ENCODE results near the gene F5. TPM values are rescaled to one million over a fixed set of nuclear protein-coding genes. Genes with fewer than 3 reads are reported as not detected.

Gene F5
- total and polyA plus RNA-seq, 10 donors = 1.7 to 34.5 (median 7.4) TPM

DNA sequence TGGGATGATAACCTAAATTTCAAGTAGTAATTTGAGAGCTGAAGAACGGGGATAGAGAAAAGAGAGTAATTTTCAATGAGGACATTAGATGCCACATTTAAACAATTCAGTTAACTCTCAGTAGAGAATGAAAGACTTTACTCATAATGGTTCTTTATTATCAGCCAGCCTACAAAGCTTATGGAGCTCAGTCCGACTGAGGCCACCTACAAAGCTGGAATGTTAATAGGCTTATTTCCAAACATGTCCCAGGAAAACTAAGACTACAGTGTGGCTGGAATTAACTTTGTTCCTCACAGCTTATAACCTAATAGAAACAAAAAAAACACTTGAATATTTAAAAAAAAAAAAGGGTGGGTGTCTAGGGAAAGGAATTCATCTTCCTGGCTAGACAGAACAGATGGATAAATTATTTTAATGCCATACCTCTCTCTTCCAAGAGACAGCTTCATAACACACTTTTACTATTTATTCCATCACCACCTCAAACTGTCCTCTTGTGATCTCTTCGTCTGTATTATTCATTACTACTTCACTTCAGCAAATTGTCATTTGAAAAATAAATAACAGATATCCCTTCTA lies 110.4 kb downstream of the F5 start:
- 88 to 97% (median 92%) methylated on average over 3 of the region's 3 CpGs for WGBS, 5 donors
- TF ChIP-seq, protein P1, sequence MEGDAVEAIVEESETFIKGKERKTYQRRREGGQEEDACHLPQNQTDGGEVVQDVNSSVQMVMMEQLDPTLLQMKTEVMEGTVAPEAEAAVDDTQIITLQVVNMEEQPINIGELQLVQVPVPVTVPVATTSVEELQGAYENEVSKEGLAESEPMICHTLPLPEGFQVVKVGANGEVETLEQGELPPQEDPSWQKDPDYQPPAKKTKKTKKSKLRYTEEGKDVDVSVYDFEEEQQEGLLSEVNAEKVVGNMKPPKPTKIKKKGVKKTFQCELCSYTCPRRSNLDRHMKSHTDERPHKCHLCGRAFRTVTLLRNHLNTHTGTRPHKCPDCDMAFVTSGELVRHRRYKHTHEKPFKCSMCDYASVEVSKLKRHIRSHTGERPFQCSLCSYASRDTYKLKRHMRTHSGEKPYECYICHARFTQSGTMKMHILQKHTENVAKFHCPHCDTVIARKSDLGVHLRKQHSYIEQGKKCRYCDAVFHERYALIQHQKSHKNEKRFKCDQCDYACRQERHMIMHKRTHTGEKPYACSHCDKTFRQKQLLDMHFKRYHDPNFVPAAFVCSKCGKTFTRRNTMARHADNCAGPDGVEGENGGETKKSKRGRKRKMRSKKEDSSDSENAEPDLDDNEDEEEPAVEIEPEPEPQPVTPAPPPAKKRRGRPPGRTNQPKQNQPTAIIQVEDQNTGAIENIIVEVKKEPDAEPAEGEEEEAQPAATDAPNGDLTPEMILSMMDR (IDR thresholded peaks at IDR 0.05 in 8 of 11, conservative IDR thresholded peaks at IDR 0.05 in 3 of 11) = no peak
- no peak for TF ChIP-seq POLR2A (IDR thresholded peaks at IDR 0.05)

DNA sequence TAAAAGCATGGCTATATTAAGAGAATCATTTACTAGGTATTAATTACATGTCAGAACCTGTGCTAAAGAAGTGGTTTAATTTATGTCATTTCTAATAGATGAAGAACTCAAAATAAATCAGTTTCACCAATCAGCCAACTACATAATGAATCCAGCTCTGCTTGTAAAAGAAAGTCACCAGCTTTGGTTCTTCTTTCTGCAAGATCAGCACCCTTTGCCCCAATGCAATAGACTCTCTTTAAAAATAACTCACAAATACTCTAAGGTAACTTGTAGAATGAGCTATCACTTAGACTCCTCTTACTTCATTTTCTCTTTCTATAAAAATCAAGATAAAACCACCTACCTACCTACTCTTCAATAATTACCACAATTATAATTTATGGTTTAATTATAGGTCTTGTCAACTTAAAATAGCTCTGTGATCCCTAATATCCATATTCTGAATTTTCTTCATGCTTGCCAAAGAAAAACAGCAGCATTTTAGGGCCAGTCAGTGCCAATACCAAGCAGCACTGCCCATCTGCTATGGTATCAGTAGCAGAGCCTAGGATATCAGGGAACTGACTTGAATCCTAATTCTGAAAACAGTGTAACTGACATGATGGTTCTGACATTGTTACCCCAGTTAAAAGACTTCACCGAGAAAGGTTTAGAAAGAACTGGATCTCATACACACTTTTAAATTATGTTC lies 111.8 kb downstream of the F5 start:
- no peak overlapping the region for H3K4me3 ChIP-seq
- DNase-seq = no peak
- peaks cover 0 to 21% (median 0%) of the 10 kb centered on the region in 6 donors for H3K36me3 ChIP-seq
- H3K27ac ChIP-seq = no peak overlapping the region
- 93 to 100% (median 97%) methylated on average over 1 of the region's 1 CpG for WGBS, 5 donors
- H3K9me3 ChIP-seq = no peaks in the 10 kb centered on the region
- intact Hi-C loops (cut with DNase I; ENCODE audit: low total_unique reads) = no loop called here
- H3K27me3 ChIP-seq (replicated peaks in 1 of 7) = no peaks in the 10 kb centered on the region
- H3K4me1 ChIP-seq = no peaks in the 10 kb centered on the region
- TF ChIP-seq, protein P1 (IDR thresholded peaks at IDR 0.05 in 8 of 11, conservative IDR thresholded peaks at IDR 0.05 in 3 of 11) = no peak
- TF ChIP-seq POLR2A (IDR thresholded peaks at IDR 0.05) (no peak), POLR2AphosphoS5 (IDR thresholded peaks at IDR 0.05) (no peak)

More for the DNA sequence above, 110.4 kb downstream of the F5 start:
- intact Hi-C loops (cut with DNase I; ENCODE audit: low total_unique reads) = loop anchor here (5.0 kb wide), 1 partner anchor 99 kb away; no protein-coding TSS in a partner anchor
- Histone ChIP-seq H3K27me3 (replicated peaks in 1 of 7) (no peaks in the 10 kb centered on the region), H3K36me3 (peaks cover 0 to 21% (median 0%) of the 10 kb centered on the region in 6 donors), H3K4me3 (no peak overlapping the region), H3K27ac (no peak overlapping the region), H3K4me1 (no peaks in the 10 kb centered on the region), H3K9me3 (no peaks in the 10 kb centered on the region)
- no peak for DNase-seq

DNA sequence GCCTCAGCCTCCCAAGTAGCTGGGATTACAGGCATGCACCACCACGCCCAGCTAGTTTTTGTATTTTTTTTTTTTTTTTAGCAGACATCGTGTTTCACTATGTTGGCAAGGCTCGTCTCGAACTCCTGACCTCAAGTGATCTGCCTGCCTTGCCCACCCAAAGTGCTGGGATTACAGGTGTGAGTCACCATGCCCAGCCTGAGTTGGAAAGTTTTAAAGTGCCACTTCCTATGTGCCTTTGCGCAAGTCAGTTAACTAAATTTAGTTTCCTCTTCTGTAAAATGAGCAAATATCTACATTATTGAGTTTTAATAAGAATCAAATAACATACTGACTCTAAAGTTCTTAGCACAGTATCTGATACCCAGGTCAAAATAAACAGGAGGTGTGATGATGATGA lies 112.9 kb downstream of the F5 start:
- Histone ChIP-seq H3K4me1 (no peaks in the 10 kb centered on the region), H3K27me3 (replicated peaks in 1 of 7) (no peaks in the 10 kb centered on the region), H3K9me3 (no peaks in the 10 kb centered on the region), H3K27ac (no peak overlapping the region), H3K36me3 (peaks cover 0 to 24% (median 0%) of the 10 kb centered on the region in 6 donors), H3K4me3 (no peak overlapping the region)
- 74 to 93% (median 84%) methylated on average over 5 of the region's 5 CpGs for WGBS, 5 donors
- TF ChIP-seq, protein P1 (IDR thresholded peaks at IDR 0.05 in 8 of 11, conservative IDR thresholded peaks at IDR 0.05 in 3 of 11) = no peak
- TF ChIP-seq POLR2A (IDR thresholded peaks at IDR 0.05) (no peak), POLR2AphosphoS5 (IDR thresholded peaks at IDR 0.05) (no peak)
- DNase-seq = no peak
- intact Hi-C loops (cut with DNase I; ENCODE audit: low total_unique reads) = no loop called here

DNA sequence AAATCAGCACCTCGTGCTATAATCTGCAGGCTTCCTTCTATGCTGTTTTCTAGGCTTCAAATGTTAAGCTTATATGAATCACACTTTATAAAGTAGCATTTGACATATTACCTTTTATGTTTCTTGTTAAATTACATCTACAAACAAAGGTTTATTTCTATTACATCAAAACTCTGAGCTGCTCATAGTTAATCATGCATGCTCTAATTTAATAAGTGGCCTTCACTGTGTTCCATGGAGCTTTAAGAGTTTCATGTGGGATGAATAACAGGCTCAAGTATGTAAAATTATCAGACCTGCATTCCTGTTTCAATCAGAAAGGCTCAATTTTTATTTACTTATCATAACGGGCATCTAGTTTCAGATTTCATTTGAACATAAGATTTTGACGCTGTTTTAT lies 113.5 kb downstream of the F5 start:
- Histone ChIP-seq H3K9me3 (no peaks in the 10 kb centered on the region), H3K27me3 (replicated peaks in 1 of 7) (no peaks in the 10 kb centered on the region), H3K4me3 (no peak overlapping the region), H3K36me3 (peaks cover 0 to 30% (median 0%) of the 10 kb centered on the region in 6 donors), H3K4me1 (no peaks in the 10 kb centered on the region), H3K27ac (no peak overlapping the region)
- DNase-seq = no peak
- WGBS, 5 donors = 95 to 96% (median 96%) methylated on average over 3 of the region's 3 CpGs
- TF ChIP-seq POLR2A (IDR thresholded peaks at IDR 0.05) (no peak), POLR2AphosphoS5 (IDR thresholded peaks at IDR 0.05) (no peak)
- TF ChIP-seq, protein P1 (IDR thresholded peaks at IDR 0.05 in 8 of 11, conservative IDR thresholded peaks at IDR 0.05 in 3 of 11) = no peak
- intact Hi-C loops (cut with DNase I; ENCODE audit: low total_unique reads) = no loop called here

All from spleen (tissue), 11 donors.